Cerebellar nuclear complex (tissue), 1 donor: ENCODE data around the gene AKT3.
"Not testable (repeated sequence)": the region's sequence is repeated elsewhere in the genome, so short reads cannot be mapped to it uniquely, and the experiment has no call there.

Source experiments
- DNase-seq, 2 experiments: peaks; one replicate each; lab custom pipeline; 2025; lab: John Stamatoyannopoulos, UW

The AKT3 gene

GRCh38 chr1:243693800-243694199, 156.2 kb downstream of the AKT3 start:
- no peak for DNase-seq

DNA sequence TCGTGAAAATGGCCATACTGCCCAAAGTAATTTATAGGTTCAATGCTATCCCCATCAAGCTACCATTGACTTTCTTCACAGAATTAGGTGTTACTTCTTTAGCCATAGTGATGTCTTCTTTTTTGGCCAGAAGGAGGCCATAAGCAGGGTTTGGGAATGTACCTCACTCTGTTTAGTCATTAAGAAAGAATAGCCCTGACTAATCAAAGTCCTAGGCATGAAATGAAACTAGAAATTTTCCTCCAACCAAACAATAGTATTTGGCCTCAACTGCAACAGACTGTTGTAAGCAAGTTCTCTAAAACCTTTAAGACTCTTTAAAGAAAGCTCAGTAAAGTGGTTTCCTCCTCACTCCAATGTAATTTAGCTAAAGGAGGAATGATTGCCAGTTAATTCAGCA, 163.9 kb downstream of the AKT3 start:
- DNase-seq = no peak

- DNase-seq = no peak
Observed at GRCh38 chr1:243680860-243681259, 169.2 kb downstream of the AKT3 start.

DNA sequence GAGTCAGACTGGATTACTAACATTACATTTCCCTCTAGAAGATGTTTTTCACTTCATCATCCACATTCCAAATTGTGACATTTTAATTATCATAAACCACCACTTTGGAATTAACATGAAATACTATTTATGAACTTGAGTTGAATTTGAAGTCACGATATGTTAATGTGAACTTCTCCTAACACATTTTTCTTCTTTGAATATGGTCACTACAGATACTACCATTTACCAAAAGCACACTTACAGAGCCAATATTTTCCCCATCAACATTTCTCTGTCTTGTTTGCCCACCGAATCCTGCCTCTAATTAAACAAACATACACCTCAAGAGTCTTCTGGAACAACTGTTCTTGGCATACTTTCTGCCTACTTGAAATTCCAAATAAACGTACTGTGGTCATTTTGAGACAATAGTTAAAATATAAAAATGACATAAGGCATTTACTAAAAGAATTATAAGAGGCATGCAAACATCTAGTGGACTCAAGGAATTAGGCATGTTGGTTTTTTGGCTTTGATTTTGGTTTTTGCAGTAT, 177.4 kb downstream of the AKT3 start:
- DNase-seq = no peak

DNA sequence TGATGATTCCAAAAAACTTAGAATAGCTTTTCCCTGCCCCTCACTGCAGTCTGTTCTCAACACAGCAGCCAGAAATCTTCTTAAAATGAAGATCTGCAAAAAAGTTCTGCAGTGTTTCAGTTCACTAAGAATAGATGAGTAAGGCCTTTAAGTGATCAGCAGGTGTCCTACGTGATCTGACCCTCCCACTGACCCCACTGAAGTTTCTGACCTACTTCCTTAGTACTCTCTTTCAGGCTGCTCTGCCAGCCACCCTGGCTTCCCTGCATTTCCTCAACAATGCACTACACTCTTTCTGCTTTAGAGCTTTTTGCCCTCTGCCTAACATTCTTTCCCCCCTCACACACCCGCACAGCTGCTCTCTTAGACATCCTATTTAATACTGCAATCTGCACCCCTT, 182.5 kb downstream of the AKT3 start:
- no peak for DNase-seq

DNA sequence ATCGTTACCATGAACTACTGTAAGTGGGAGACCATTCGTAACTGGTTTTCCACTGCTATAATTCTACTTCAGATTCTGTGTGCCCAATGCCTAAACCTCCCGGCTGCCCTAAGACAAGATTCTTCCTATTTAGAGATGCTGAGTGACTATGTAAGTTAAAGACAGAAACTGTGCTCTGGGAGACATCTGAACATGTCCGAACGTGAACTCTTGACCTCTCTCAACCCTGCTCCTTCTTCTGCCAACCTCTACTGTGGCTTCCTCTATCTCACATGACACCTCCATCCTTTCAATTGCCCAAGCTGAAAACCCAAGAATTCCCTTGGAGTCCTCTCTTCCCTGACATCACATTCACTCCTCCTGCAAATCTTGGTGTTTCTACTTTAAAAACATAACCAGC, 182.9 kb downstream of the AKT3 start:
- no peak for DNase-seq

DNA sequence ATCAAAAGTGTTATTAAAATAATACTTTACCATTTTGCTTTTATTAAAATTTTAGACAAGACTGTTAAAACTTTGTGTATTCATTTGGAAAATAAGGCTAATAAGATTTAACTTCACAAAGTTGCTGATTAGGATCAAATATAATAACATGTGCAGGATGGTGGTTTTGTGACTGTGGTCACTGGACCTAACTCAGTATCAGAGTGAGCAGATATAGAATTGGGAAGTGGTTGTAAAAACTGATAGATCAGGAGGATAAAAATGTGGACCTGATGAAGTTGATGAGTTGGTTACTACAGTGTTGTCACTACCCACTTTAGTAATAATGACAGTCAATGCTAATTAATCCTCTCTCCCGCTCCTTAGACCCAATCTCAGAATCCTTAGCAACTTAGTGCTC, 186.4 kb downstream of the AKT3 start:
- DNase-seq = no peak

DNA sequence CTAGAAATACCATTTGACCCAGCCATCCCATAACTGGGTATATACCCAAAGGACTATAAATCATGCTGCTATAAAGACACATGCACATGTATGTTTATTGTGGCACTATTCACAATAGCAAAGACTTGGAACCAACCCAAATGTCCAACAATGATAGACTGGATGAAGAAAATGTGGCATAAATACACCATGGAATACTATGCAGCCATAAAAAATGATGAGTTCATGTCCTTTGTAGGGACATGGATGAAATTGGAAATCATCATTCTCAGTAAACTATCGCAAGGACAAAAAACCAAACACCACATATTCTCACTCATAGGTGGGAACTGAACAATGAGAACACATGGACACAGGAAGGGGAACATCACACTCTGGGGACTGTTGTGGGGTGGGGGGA, 187.9 kb downstream of the AKT3 start:
- not testable (repeated sequence) for DNase-seq

GRCh38 chr1:243658594-243659105, 191.4 kb downstream of the AKT3 start:
- DNase-seq = no peak

DNA sequence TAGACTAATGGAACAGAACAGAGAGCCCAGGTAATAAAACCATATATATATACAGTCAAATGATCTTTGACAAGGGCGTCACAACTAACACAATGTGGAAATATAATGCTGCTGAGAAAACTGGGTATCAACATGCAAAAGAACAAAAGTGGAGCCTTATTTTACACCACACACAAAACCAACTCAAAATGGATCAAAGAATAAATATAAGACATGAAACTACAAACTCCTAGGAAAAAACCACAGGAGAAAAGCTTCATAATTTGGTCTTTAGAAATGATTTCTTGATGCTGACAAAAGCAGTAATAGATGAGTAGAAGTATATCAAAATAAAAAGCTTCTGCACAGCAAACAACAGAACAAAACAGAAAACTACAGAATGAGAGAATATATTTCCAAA, 192.2 kb downstream of the AKT3 start:
- no peak for DNase-seq

DNA sequence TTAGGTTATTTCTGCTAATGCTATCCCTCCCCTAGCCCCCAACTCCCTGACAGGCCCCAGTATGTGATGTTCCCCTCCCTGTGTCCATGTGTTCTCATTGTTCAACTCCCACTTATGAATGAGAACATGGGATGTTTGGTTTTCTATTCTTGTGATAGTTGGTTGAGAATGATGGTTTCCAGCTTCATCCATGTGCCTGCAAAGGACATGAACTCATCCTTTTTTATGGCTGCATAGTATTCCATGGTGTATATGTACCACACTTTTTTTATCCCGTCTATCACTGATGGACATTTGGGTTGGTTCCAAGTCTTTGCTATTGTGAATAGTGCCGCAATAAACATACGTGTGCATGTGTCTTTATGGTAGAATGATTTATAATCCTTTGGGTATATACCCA, 200.5 kb downstream of the AKT3 start:
- not testable (repeated sequence) for DNase-seq

- no peak for DNase-seq
Observed at GRCh38 chr1:243646841-243647240, 203.2 kb downstream of the AKT3 start.

- no peak for DNase-seq
Observed at GRCh38 chr1:243645281-243645680, 204.8 kb downstream of the AKT3 start.

GRCh38 chr1:243642936-243643335, 207.1 kb downstream of the AKT3 start:
- no peak for DNase-seq

DNA sequence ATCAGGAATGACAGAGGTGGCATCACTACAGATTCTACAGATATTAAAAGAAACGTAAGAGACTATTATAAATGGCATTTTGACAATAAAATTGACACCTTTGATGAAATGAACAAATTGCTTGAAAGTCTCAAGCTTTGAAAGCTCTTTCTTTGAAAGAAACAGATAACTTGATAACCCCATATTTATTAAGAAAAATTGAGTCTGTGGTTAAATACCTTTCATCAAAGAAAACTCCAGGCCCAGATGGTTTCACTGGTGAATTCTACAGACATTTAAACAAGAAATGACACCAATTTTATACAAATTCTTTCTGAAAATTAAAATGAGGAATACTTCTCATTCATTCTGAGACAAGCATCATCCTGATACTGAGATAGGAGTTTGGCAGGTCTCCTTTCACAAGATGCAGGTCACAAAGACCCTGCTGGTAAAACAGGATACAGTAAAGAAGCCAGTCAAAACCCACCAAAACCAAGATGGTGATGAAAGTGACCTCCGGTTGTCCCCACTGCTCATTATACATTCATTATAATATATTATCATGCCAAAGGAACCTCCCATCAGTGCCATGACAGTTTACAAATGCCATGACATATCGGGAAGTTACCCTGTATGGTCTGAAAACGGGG, 210.9 kb downstream of the AKT3 start:
- no peak for DNase-seq

GRCh38 chr1:243638186-243638585, 211.9 kb downstream of the AKT3 start:
- no peak for DNase-seq

- no peak for DNase-seq
Observed at GRCh38 chr1:243628476-243628907, 221.6 kb downstream of the AKT3 start.

DNA sequence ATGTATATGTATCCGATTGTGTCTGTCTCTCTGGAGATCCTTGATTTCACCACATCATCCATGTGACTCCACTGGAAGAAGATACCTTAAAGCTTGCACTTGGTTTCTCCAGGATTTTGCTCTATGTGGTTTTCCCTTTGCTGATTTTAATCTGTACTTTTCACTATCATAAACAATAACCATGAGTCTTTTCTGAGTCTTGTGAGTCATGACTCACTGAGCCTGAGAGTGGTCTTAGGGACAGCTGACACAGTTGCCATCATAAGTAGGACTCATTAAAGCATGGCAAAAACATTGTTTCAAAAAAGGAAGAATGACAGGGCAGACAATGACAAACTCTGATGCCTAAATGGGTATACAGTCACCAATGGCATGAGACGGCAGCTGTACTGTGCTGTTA, 226.2 kb downstream of the AKT3 start:
- DNase-seq = no peak

GRCh38 chr1:243621973-243622372, 228.1 kb downstream of the AKT3 start:
- no peak for DNase-seq

GRCh38 chr1:243620096-243620495, 229.9 kb downstream of the AKT3 start:
- DNase-seq = no peak

- no peak for DNase-seq
Observed at GRCh38 chr1:243609698-243610097, 240.3 kb downstream of the AKT3 start.

- DNase-seq = no peak
Observed at GRCh38 chr1:243605604-243606003, 244.4 kb downstream of the AKT3 start.

GRCh38 chr1:243601720-243602119, 248.3 kb downstream of the AKT3 start:
- DNase-seq = no peak

- DNase-seq = no peak
Observed at GRCh38 chr1:243598433-243598832, 251.6 kb downstream of the AKT3 start.
